Mammary epithelial cell (primary cell): ENCODE data around the gene MSI1.

ENCODE experiments used
- EZH2 ChIP-seq: IDR thresholded peaks from 2 replicates; pipeline ENCODE4 v1.6.1; 2012; ENCODE audit warnings: low read length, inconsistent platforms, borderline replicate concordance
- TF ChIP-seq, protein P1 (sequence below), 2 donors: IDR thresholded peaks in 1 of 2; conservative IDR thresholded peaks in 1 of 2; 2 replicates each; pipeline ENCODE4 v1.5.1; 2011 to 2012; ENCODE audit warnings: inconsistent platforms in 2 of 2, low read length in 2 of 2, mild to moderate bottlenecking in 2 of 2, control low read depth in 1 of 2, low read depth in 1 of 2; ENCODE audit not compliant: insufficient read depth in 1 of 2; ENCODE audit errors: extremely low read depth in 1 of 2

DNA sequence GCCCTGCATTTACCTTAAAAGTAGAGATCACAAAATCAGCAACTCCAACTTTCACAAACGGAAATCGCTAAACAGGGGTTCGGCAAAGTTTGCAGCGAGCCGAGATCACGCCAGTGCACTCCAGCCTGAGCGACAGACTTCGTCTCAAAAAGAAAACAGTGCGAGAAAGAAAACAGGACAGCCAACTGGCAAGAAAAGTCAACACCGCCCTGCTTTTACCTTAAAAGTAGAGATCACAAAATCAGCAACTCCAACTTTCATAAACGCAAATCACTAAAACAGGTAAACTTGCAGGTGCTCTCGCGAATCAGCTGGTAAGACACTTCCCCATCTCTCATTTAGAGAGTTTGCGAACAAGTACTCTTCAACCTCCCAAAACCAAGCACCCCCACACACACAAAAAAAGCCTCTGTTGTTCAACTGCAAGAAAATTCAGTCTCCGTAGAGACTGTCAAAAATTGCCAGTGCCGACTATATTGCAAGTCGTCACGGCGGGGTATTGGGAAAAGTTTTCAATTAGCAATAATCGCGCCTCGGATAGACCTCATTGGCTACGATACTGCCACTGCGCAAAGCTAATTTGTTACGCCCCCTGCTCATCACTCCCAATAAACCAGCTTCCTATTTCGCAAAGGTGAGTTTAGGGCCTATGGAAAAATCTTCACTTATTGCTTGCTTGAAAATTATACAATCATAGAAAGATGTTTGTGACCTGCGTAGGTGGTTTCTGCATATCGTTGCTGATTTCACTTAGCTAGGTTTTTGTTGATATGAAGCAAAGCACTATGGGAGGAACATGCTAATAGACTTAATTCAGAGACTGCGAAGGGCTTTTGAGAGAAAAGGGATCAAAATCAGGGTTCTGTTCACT is 76.1 kb downstream of the MSI1 start, which contains the start of gene RNU4-1:
- TF ChIP-seq, protein P1, sequence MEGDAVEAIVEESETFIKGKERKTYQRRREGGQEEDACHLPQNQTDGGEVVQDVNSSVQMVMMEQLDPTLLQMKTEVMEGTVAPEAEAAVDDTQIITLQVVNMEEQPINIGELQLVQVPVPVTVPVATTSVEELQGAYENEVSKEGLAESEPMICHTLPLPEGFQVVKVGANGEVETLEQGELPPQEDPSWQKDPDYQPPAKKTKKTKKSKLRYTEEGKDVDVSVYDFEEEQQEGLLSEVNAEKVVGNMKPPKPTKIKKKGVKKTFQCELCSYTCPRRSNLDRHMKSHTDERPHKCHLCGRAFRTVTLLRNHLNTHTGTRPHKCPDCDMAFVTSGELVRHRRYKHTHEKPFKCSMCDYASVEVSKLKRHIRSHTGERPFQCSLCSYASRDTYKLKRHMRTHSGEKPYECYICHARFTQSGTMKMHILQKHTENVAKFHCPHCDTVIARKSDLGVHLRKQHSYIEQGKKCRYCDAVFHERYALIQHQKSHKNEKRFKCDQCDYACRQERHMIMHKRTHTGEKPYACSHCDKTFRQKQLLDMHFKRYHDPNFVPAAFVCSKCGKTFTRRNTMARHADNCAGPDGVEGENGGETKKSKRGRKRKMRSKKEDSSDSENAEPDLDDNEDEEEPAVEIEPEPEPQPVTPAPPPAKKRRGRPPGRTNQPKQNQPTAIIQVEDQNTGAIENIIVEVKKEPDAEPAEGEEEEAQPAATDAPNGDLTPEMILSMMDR (conservative IDR thresholded peaks at IDR 0.05 in 1 of 2, IDR thresholded peaks at IDR 0.05 in 1 of 2; ENCODE audit: extremely low read depth in 1 of 2, insufficient read depth in 1 of 2, low read depth in 1 of 2, low read length in 2 of 2), result no peak
- no peak for TF ChIP-seq EZH2
